Measurements from ENCODE around the gene HACD3.
A peak's percentile ranks its signal among the peaks of the same experiment; 100 is the strongest.
"Not testable (repeated sequence)": the region's sequence is repeated elsewhere in the genome, so short reads cannot be mapped to it uniquely, and the experiment has no call there.

The HACD3 gene

DNA sequence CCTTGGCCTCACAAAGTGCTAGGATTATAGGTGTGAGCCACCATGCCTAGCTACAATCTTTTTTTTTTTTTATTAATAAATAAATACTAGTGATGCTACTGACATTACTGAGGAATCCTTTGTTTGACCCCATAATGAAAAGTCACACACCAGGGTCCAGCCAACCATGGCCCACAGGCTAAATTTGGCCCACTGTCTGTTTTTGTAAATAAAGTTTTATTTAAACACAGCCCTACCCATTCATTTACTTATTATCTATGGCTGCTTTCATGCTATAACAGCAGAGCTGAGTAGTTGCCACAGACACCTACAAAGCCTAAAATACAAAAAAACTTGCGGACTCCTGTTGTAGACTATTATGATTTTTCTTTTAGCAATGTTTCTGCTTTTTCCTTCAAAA lies 73.3 kb downstream of the HACD3 start:
- H3K27ac Mint-ChIP-seq = no peak overlapping the region
- peaks cover 6% of the 10 kb centered on the region for H3K4me1 Mint-ChIP-seq (ENCODE audit: low read depth)
- H3K36me3 Mint-ChIP-seq = peaks cover 3% of the 10 kb centered on the region
- no peaks in the 10 kb centered on the region for H3K27me3 Mint-ChIP-seq
- no peak overlapping the region for H3K4me3 Mint-ChIP-seq
- no peaks in the 10 kb centered on the region for H3K9me3 Mint-ChIP-seq (ENCODE audit: low read depth)

DNA sequence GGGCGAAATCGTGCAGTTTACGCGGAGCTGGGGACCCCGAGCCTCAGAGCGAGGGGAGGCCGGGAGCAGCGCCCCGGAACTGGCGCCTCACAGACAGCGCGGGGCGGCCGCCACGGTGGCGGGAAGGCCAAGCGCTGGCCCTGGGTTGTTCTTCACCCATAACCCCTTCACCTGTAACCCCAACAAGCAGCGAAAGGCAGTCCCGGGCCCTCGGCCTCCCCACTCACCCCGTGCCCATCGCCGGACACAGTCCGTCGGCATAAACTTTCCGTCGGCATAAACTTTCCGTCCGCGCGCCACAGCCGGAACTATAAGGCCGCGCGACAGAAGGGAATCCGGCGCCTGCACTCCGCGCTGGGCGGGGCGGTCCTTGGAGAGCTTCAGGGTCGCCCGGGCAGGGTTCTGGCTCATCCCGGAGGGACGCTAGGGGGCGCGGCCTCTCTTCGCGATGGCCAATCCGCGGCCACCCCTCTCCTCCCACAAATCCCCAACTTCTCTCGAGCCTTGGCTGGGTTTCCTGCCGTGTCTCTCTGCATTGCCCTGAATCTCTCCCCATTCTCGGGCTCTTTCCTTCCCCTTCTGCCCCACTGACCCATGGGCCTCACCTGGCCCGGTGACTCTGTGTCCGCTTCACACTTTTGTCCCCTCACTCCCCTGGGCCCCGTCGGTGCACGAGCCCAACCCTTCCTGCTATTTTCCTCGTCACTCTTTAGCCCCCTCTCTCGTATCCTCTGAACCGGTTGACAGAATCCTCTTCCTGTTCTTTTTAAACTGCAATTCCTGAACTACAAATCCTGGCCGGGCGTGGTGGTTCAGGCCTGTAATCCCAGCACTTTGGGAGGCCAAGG lies 80.8 kb downstream of the HACD3 start, which contains the start of gene INTS14:
Gene INTS14 (minus strand): TSS at position 261 of the 848 bp plus-strand sequence. CDS start 3,751 bp downstream, outside the sequence.
- Mint-ChIP-seq H3K27ac (peak within 1 kb of the TSS; percentile 96), H3K4me1 (ENCODE audit: low read depth) (peaks cover 36% of the 10 kb centered on the region), H3K9me3 (ENCODE audit: low read depth) (no peaks in the 10 kb centered on the region), H3K4me3 (peak within 1 kb of the TSS; percentile 96), H3K27me3 (no peaks in the 10 kb centered on the region), H3K36me3 (no peaks in the 10 kb centered on the region)

- no peaks in the 10 kb centered on the region for H3K9me3 Mint-ChIP-seq (ENCODE audit: low read depth)
- H3K27me3 Mint-ChIP-seq = no peaks in the 10 kb centered on the region
- peak overlapping the region; percentile 96 for H3K27ac Mint-ChIP-seq
- peak overlapping the region; percentile 96 for H3K4me3 Mint-ChIP-seq
- H3K4me1 Mint-ChIP-seq (ENCODE audit: low read depth) = peaks cover 36% of the 10 kb centered on the region
- no peaks in the 10 kb centered on the region for H3K36me3 Mint-ChIP-seq
Observed at GRCh38 chr15:65611888-65612615, 81.8 kb downstream of the HACD3 start.

DNA sequence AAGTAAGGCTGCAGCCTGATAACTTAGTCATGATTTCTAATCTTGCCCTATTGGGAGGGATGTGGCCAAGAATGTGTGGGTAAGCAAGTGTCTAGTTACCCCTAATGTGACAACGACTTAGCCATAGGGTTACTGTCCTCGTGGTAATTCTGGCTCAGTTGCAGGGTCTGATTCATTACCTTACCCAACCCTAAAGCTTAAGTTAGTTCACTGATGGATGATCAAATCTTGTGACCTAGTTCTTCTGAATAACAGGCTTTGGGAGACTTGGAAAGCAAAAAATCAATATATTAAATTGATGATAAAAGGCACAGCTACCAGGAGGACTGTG lies 82.3 kb downstream of the HACD3 start:
- peak overlapping the region; percentile 1 for H3K4me3 Mint-ChIP-seq
- no peaks in the 10 kb centered on the region for H3K36me3 Mint-ChIP-seq
- H3K27ac Mint-ChIP-seq = peak overlapping the region; percentile 96
- peaks cover 36% of the 10 kb centered on the region for H3K4me1 Mint-ChIP-seq (ENCODE audit: low read depth)
- no peaks in the 10 kb centered on the region for H3K9me3 Mint-ChIP-seq (ENCODE audit: low read depth)
- H3K27me3 Mint-ChIP-seq = no peaks in the 10 kb centered on the region

DNA sequence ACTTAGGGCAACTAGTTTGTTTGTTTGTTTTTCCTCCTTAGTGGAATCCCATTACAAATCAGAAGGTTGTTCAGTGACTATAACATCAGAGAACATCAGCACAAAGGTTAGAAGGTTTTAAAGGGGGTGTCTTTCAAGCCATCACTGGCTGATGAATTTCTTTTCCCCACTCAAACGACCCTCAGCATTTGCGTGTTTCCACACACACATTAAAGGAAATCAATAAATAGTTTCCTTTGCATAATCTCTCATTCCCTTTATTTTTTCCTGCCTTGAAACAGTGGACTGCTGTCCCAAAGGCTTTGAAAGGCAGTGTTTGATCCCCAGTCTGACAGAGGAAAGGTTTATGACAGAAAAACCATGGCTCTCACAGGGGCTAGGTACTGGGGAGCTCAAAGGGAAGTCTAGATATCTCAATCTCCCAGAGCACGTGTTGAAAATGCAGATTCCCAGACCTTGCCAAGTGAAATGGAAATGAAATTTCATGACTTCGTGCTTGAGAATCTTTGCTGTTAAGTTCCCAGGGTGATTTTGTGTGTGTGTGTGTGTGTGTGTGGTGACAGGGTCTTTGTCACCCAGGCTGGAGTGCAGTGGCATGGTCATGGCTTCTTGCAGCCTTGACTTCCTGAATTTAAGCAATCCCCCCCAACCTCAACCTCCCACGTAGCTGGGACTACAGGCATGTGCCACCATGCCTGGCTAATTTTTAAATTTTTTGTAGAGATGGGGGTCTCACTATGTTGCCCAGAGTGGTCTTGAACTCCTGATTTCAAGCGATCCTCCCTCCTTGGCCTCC lies 82.9 kb downstream of the HACD3 start:
- Mint-ChIP-seq H3K27me3 (no peaks in the 10 kb centered on the region), H3K36me3 (no peaks in the 10 kb centered on the region), H3K4me1 (ENCODE audit: low read depth) (peaks cover 33% of the 10 kb centered on the region), H3K27ac (peak overlapping the region; percentile 96), H3K4me3 (no peak overlapping the region), H3K9me3 (ENCODE audit: low read depth) (no peaks in the 10 kb centered on the region)

- H3K4me3 Mint-ChIP-seq; H3K36me3 Mint-ChIP-seq; H3K9me3 Mint-ChIP-seq (ENCODE audit: low read depth); H3K27me3 Mint-ChIP-seq; H3K27ac Mint-ChIP-seq: not testable (repeated sequence)
- H3K4me1 Mint-ChIP-seq (ENCODE audit: low read depth) = peaks cover 20% of the 10 kb centered on the region
Observed at GRCh38 chr15:65615887-65616286, 85.6 kb downstream of the HACD3 start.

GRCh38 chr15:65618560-65619109 lies 88.4 kb downstream of the HACD3 start:
- Mint-ChIP-seq H3K36me3 (peaks cover 2% of the 10 kb centered on the region), H3K27me3 (no peaks in the 10 kb centered on the region), H3K4me1 (ENCODE audit: low read depth) (peaks cover 3% of the 10 kb centered on the region), H3K4me3 (no peak overlapping the region), H3K27ac (no peak overlapping the region), H3K9me3 (ENCODE audit: low read depth) (no peaks in the 10 kb centered on the region)

DNA sequence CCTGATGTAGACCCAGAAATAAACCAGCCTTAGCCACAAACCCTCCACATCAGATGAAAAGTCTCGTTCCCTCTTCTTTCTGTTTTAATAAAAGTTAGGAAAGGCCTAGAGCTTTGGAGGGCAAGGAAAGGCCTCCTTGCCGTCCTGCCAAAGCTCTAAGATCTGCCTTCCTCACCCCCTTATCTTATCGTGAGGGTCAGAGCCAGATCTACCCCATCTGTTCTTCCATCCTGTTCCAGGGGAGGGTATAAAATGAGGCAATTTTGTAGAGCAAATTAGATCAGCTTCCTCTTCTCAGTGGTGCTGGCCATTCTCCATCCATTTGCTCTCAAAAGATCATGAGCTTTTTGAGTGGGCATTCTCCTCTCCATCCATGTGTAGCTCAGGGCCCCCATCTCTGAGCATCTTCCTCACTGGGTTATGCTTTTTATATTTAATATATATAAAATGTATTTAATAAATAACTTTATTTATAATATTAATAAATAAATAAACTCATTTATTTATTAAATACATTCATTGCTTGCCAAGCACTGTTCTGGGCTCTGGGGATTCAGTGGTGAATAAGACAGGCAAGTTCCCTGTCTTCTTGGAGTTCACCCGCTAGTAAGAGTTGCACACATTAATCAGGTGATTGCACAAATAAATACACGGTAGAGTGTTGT lies 89.5 kb downstream of the HACD3 start:
- Mint-ChIP-seq H3K27me3 (no peaks in the 10 kb centered on the region), H3K9me3 (ENCODE audit: low read depth) (no peaks in the 10 kb centered on the region), H3K4me1 (ENCODE audit: low read depth) (peaks cover 2% of the 10 kb centered on the region), H3K4me3 (no peak overlapping the region), H3K36me3 (peaks cover 7% of the 10 kb centered on the region), H3K27ac (no peak overlapping the region)

- no peak overlapping the region for H3K27ac Mint-ChIP-seq
- no peak overlapping the region for H3K4me3 Mint-ChIP-seq
- H3K4me1 Mint-ChIP-seq (ENCODE audit: low read depth) = peaks cover 2% of the 10 kb centered on the region
- no peaks in the 10 kb centered on the region for H3K9me3 Mint-ChIP-seq (ENCODE audit: low read depth)
- peaks cover 11% of the 10 kb centered on the region for H3K36me3 Mint-ChIP-seq
- no peaks in the 10 kb centered on the region for H3K27me3 Mint-ChIP-seq
Observed at GRCh38 chr15:65620833-65621232, 90.6 kb downstream of the HACD3 start.

- H3K36me3 Mint-ChIP-seq = peaks cover 14% of the 10 kb centered on the region
- no peak within 1 kb of the TSS for H3K27ac Mint-ChIP-seq
- no peaks in the 10 kb centered on the region for H3K27me3 Mint-ChIP-seq
- H3K4me1 Mint-ChIP-seq (ENCODE audit: low read depth) = no peaks in the 10 kb centered on the region
- H3K4me3 Mint-ChIP-seq = no peak within 1 kb of the TSS
- H3K9me3 Mint-ChIP-seq (ENCODE audit: low read depth) = no peaks in the 10 kb centered on the region
Observed at GRCh38 chr15:65621638-65622037, 91.4 kb downstream of the HACD3 start, which contains the start of gene SLC24A1. Gene SLC24A1 (plus strand): TSS chr15:65621938. CDS start chr15:65624081, 2,143 bp downstream.

DNA sequence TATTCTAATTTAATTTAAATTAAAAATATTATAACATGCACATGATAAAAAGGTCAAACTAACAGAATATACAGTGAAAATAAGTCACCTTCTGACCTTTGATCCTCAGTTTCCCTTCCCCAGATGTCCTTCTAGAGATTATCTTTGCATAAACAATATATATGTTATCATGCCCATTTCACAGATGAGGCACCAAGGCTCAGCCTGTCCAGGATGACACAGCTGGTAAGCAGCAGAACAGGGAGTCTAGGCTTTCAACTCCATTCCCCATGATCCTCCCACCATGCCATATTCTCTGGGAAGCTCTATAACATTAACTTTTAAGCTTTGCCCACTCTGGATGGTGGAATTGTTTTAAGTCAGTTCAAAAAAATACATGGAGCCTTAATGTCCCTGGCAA lies 92.8 kb downstream of the HACD3 start:
- H3K4me3 Mint-ChIP-seq = no peak overlapping the region
- H3K4me1 Mint-ChIP-seq (ENCODE audit: low read depth) = no peaks in the 10 kb centered on the region
- H3K36me3 Mint-ChIP-seq = peaks cover 14% of the 10 kb centered on the region
- H3K27me3 Mint-ChIP-seq = no peaks in the 10 kb centered on the region
- H3K9me3 Mint-ChIP-seq (ENCODE audit: low read depth) = no peaks in the 10 kb centered on the region
- H3K27ac Mint-ChIP-seq = no peak overlapping the region

DNA sequence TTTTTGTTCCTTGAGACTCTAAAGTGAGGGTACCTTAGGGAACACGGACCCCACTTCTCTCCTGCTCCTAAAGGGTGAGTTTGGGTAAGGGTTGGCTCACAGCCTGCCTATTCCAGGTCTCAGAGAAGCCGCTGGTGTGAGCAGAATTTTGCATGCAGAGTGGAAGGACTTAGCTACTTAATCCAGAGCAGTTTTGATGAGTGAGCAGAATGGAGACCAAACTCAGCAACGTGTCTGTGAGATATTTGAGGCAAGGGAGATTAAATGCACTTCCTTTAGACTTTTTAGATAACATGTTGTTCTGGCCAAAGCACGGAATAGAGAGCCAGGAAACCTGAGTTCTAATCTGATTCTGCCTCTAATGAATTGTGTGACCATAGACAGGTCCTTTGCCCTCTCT lies 96.6 kb downstream of the HACD3 start:
- H3K4me3 Mint-ChIP-seq = no peak overlapping the region
- H3K9me3 Mint-ChIP-seq (ENCODE audit: low read depth) = no peaks in the 10 kb centered on the region
- H3K4me1 Mint-ChIP-seq (ENCODE audit: low read depth) = peaks cover 3% of the 10 kb centered on the region
- no peak overlapping the region for H3K27ac Mint-ChIP-seq
- H3K36me3 Mint-ChIP-seq = peaks cover 16% of the 10 kb centered on the region
- H3K27me3 Mint-ChIP-seq = no peaks in the 10 kb centered on the region

Data from activated naive CD8-positive, alpha-beta T cell (primary cell).